Activated T-helper 2 cell treated with anti-CD3 and anti-CD28 coated beads, Interferon-gamma antibody, Interleukin-2, Interleukin-4, amounts not matched to agents 10 μg/mL and 5 μg/mL and 100 μg/mL, durations not matched to agents 14 hours and 24 hours and 36 hours (primary cell): ENCODE data around the gene PPIL3. TPM values are rescaled to one million over a fixed set of nuclear protein-coding genes. Genes with fewer than 3 reads are reported as not detected.

ENCODE experiments used
- DNase-seq: peaks from one replicate; pipeline ENCODE4 v3.0.0; 2021; ENCODE audit warnings: low spot score
- H3K27ac Mint-ChIP-seq: one replicate; pipeline ENCODE4 v1.8.0; 2021; ENCODE audit warnings: mixed read lengths
- H3K27me3 Mint-ChIP-seq: one replicate; pipeline ENCODE4 v1.8.0; 2021; ENCODE audit warnings: low read depth, mixed read lengths
- H3K36me3 Mint-ChIP-seq: one replicate; pipeline ENCODE4 v1.8.0; 2021; ENCODE audit warnings: low read depth, mixed read lengths
- H3K4me1 Mint-ChIP-seq: one replicate; pipeline ENCODE4 v1.8.0; 2021; ENCODE audit warnings: low read depth, mixed read lengths
- H3K4me3 Mint-ChIP-seq: one replicate; pipeline ENCODE4 v1.8.0; 2021; ENCODE audit warnings: low read depth, mild to moderate bottlenecking, moderate library complexity, mixed read lengths
- H3K9me3 Mint-ChIP-seq: one replicate; pipeline ENCODE4 v1.8.0; 2021; ENCODE audit warnings: mixed read lengths
- intact Hi-C: fragments of 100-400 bp; cut with micrococcal nuclease; formaldehyde crosslinking; loops from one replicate; pipeline ENCODE4 v1.15.1; 2023
- total RNA-seq: library from RNA; stranded (reverse); gene quantifications from 2 replicates; pipeline ENCODE4 v1.2.3, GENCODE V29; 2022

PPIL3 gene
- total RNA-seq, 1 donor from 2014 or later, result 55.4 TPM

- no peak overlapping the region for H3K27ac Mint-ChIP-seq
- no peaks in the 10 kb centered on the region for H3K9me3 Mint-ChIP-seq
- peaks cover 13% of the 10 kb centered on the region for H3K4me1 Mint-ChIP-seq
- no peak for DNase-seq
- no peaks in the 10 kb centered on the region for H3K27me3 Mint-ChIP-seq
- H3K4me3 Mint-ChIP-seq, result no peak overlapping the region
- H3K36me3 Mint-ChIP-seq, result peaks cover 60% of the 10 kb centered on the region
- intact Hi-C loops, result no loop called here
Observed at GRCh38 chr2:200821686-200822245, 67.1 kb downstream of the PPIL3 start.

Other genes starting within 250 kb of the PPIL3 start
- gene BZW1, start 77.2 kb downstream of the PPIL3 start, total RNA-seq, result 548 and 571 TPM in 2 replicates
- 114 and 122 TPM in 2 replicates for gene CLK1, start 24.4 kb downstream of the PPIL3 start, total RNA-seq
- gene NIF3L1, start 294 bp upstream of the PPIL3 start, total RNA-seq, result 23.9 and 24.8 TPM in 2 replicates
- 50.7 and 62.9 TPM in 2 replicates for gene ORC2, start 74.6 kb upstream of the PPIL3 start, total RNA-seq
- gene HYCC2, start 182.6 kb upstream of the PPIL3 start, total RNA-seq, result 20.1 and 23.8 TPM in 2 replicates
- 123 and 125 TPM in 2 replicates for gene NDUFB3, start 182.9 kb upstream of the PPIL3 start, total RNA-seq
- 255 and 268 TPM in 2 replicates for gene CFLAR, start 227.1 kb upstream of the PPIL3 start, total RNA-seq